BJ (cell line): ENCODE results near the gene TCF20. TPM values are rescaled to one million over a fixed set of nuclear protein-coding genes. Genes with fewer than 3 reads are reported as not detected.

Experiments used
- CTCF ChIA-PET: fragments of 350-600 bp; formaldehyde crosslinking; extraction: SDS; loops from one replicate; lab custom pipeline; 2021; ENCODE audit warnings: antibody characterized with exemption, inconsistent platforms; lab: Yijun Ruan, JAX
- POLR2A ChIA-PET: fragments of 300-600 bp; sonication (Branson Sonifier 250); formaldehyde crosslinking; extraction: SDS; loops from one replicate; lab custom pipeline; 2021; ENCODE audit warnings: antibody characterized with exemption; lab: Charles Lee
- DNase-seq: peaks from one replicate; pipeline ENCODE4 v3.0.0-alpha.2; 2011; ENCODE audit warnings: low read depth
- H3K27me3 ChIP-seq: 2 replicates; pipeline ENCODE4 v1.6.0; 2011; ENCODE audit warnings: low read length; ENCODE audit not compliant: control insufficient read depth, insufficient read depth
- H3K36me3 ChIP-seq: 2 replicates; pipeline ENCODE4 v1.5.1; 2011; ENCODE audit warnings: low read length; ENCODE audit not compliant: control insufficient read depth, insufficient read depth
- H3K4me3 ChIP-seq: 2 replicates; pipeline ENCODE4 v1.5.1; 2011; ENCODE audit warnings: low read depth, mild to moderate bottlenecking, control low read depth, low read length
- CTCF ChIP-seq: IDR thresholded peaks from 2 replicates; pipeline ENCODE4 v1.5.1; 2011; ENCODE audit warnings: low read depth, mild to moderate bottlenecking, control low read depth, inconsistent platforms, low read length, moderate library complexity; ENCODE audit not compliant: insufficient read depth
- polyA plus RNA-seq: library from polyadenylated mRNA; depleted of rRNA; stranded (reverse); fragments of >200 nt; gene quantifications from 2 replicates; pipeline ENCODE4 v1.2.3, GENCODE V29; 2011; rRNA removed

Gene TCF20
- polyA plus RNA-seq, 1 experiment, result 19.9 TPM

DNA sequence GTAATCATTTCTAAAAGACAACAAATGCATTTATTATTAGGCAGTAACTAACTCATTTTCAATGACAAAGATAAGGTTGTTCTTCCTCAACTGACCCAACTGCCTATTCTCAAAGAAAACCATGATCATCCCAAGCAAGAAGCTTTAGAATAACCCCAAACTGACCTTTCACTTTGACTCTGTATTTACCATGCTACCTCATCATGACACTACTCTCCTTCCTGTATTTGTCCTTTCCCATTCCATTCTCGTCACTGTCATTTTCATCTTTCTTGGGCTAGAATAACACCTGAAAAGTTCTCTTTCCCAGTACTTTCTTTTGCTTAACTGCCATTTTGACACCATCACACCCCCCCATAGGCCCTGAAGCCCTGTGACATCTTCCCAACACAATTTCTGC is 48.3 kb downstream of the TCF20 start:
- Histone ChIP-seq H3K36me3 (no peaks in the 10 kb centered on the region), H3K27me3 (no peaks in the 10 kb centered on the region), H3K4me3 (no peak overlapping the region)
- ChIA-PET CTCF (no interaction called here), POLR2A (no interaction called here)
- TF ChIP-seq CTCF, result no peak
- DNase-seq, result no peak

Other genes starting within 250 kb of the TCF20 start
- 41.4 and 68.4 TPM in 2 replicates for gene NAGA, start 199.8 kb downstream of the TCF20 start, polyA plus RNA-seq
- 20.1 and 27.4 TPM in 2 replicates for gene PHETA2, start 196.4 kb downstream of the TCF20 start, polyA plus RNA-seq
- gene SMDT1, start 191.0 kb downstream of the TCF20 start, polyA plus RNA-seq, result 32.3 and 35.7 TPM in 2 replicates
- gene NDUFA6, start 179.9 kb downstream of the TCF20 start, polyA plus RNA-seq, result 76.0 and 85.6 TPM in 2 replicates
- 0.54 and 0.77 TPM in 2 replicates for gene CYP2D6, start 139.8 kb downstream of the TCF20 start, polyA plus RNA-seq
- gene NFAM1, start 161.8 kb upstream of the TCF20 start, polyA plus RNA-seq, result 0.01 TPM in 1 of 2 replicates, not detected in the other
- 35.3 and 42.3 TPM in 2 replicates for gene RRP7A, start 249.1 kb upstream of the TCF20 start, polyA plus RNA-seq